VCaP (cell line): ENCODE measurements around the gene AGT.

Source experiments
- H3K27ac ChIP-seq: fragments of 450-650 bp; 2 replicates; pipeline ENCODE4 v1.5.1; 2017
- CTCF ChIP-seq: fragments of 450-650 bp; conservative IDR thresholded peaks from 2 replicates; pipeline ENCODE4 v1.5.1; 2017; ENCODE audit warnings: mild to moderate bottlenecking, moderate library complexity

The AGT gene

GRCh38 chr1:230705289-230706019 lies 8.5 kb downstream of the AGT start:
- no peak for TF ChIP-seq CTCF
- H3K27ac ChIP-seq: no peak overlapping the region

GRCh38 chr1:230704830-230705229 lies 9.1 kb downstream of the AGT start:
- H3K27ac ChIP-seq: no peak overlapping the region
- no peak for TF ChIP-seq CTCF

- no peak overlapping the region for H3K27ac ChIP-seq
- TF ChIP-seq CTCF: no peak
These were observed 10.1 kb downstream of the AGT start for GRCh38 chr1:230703679-230704385.

- no peak for TF ChIP-seq CTCF
- no peak overlapping the region for H3K27ac ChIP-seq
These were observed 10.8 kb downstream of the AGT start for GRCh38 chr1:230702934-230703678.

GRCh38 chr1:230701895-230702768 lies 11.8 kb downstream of the AGT start:
- no peak for TF ChIP-seq CTCF
- no peak overlapping the region for H3K27ac ChIP-seq

GRCh38 chr1:230701434-230701833 lies 12.5 kb downstream of the AGT start:
- H3K27ac ChIP-seq: no peak overlapping the region
- TF ChIP-seq CTCF: no peak
